Endothelial cell of umbilical vein (primary cell): ENCODE data around the gene DDX51.

Experiments
- CTCF ChIP-seq, 2 donors: IDR thresholded peaks; 1 replicate in 1 of 2; 2 replicates in 1 of 2; pipeline ENCODE4 v1.5.1; 2011; ENCODE audit warnings: low read length in 2 of 2, mild to moderate bottlenecking in 2 of 2, moderate library complexity in 2 of 2, control low read depth in 1 of 2, inconsistent platforms in 1 of 2, low read depth in 1 of 2; ENCODE audit not compliant: insufficient read depth in 1 of 2; ENCODE audit errors: extremely low read depth in 1 of 2
- JUN ChIP-seq: IDR thresholded peaks from 2 replicates; pipeline ENCODE4 v1.6.1; 2011; ENCODE audit warnings: borderline replicate concordance, low read depth; ENCODE audit not compliant: insufficient read length, insufficient read depth
- MAX ChIP-seq: IDR thresholded peaks from 2 replicates; pipeline ENCODE4 v1.6.1; 2011; ENCODE audit not compliant: insufficient read depth, insufficient read length
- MYC ChIP-seq: IDR thresholded peaks from one replicate; pipeline ENCODE4 v1.6.1; 2011; ENCODE audit warnings: mild to moderate bottlenecking, low read depth, low read length
- POLR2A ChIP-seq: IDR thresholded peaks from 2 replicates; pipeline ENCODE4 v1.6.1; 2012; ENCODE audit warnings: low read depth, mild to moderate bottlenecking, control low read depth, low read length
- POLR2AphosphoS5 ChIP-seq: IDR thresholded peaks from 2 replicates; pipeline ENCODE4 v1.6.1; 2012; ENCODE audit warnings: low read depth, mild to moderate bottlenecking, control low read depth, low read length, moderate library complexity; ENCODE audit not compliant: insufficient read depth

GRCh38 chr12:132132609-132133430, 11.3 kb downstream of the DDX51 start:
- TF ChIP-seq MYC (no peak), CTCF (IDR thresholded peaks at IDR 0.05; ENCODE audit: extremely low read depth in 1 of 2, insufficient read depth in 1 of 2, low read depth in 1 of 2, low read length in 2 of 2) (no peak), POLR2A (no peak), POLR2AphosphoS5 (no peak), MAX (no peak), JUN (no peak)
